ENCODE data around the gene DNAJC9.

The DNAJC9 gene

GRCh38 chr10:73229567-73229966, 17.5 kb downstream of the DNAJC9 start:
- CTCF ChIA-PET = no interaction called here
- no peak overlapping the region for H3K4me3 ChIP-seq (ENCODE audit: low read depth, low read length)
- no peak for DNase-seq (ENCODE audit: low read depth, low spot score)
- POLR2A ChIA-PET = no interaction called here
- TF ChIP-seq CTCF (IDR thresholded peaks at IDR 0.05; ENCODE audit: insufficient read depth, low read length, missing control alignments) = no peak

GRCh38 chr10:73228247-73228646, 18.8 kb downstream of the DNAJC9 start:
- POLR2A ChIA-PET = no interaction called here
- CTCF ChIA-PET = no interaction called here
- no peak for DNase-seq (ENCODE audit: low read depth, low spot score)
- H3K4me3 ChIP-seq (ENCODE audit: low read depth, low read length) = no peak overlapping the region
- no peak for TF ChIP-seq CTCF (IDR thresholded peaks at IDR 0.05; ENCODE audit: insufficient read depth, low read length, missing control alignments)

GRCh38 chr10:73226663-73227062, 20.4 kb downstream of the DNAJC9 start:
- POLR2A ChIA-PET = no interaction called here
- no peak for TF ChIP-seq CTCF (IDR thresholded peaks at IDR 0.05; ENCODE audit: insufficient read depth, low read length, missing control alignments)
- CTCF ChIA-PET = interaction anchor here (1.7 kb wide), 1 partner anchor 12 kb away, joined by 3 read pairs; no protein-coding TSS in a partner anchor
- DNase-seq (ENCODE audit: low read depth, low spot score) = no peak
- no peak overlapping the region for H3K4me3 ChIP-seq (ENCODE audit: low read depth, low read length)

- CTCF ChIA-PET = interaction anchor here (1.7 kb wide), 1 partner anchor 13 kb away, joined by 3 read pairs; no protein-coding TSS in a partner anchor
These were observed 21.5 kb downstream of the DNAJC9 start for GRCh38 chr10:73225518-73225917.

GRCh38 chr10:73220989-73221388, 26.1 kb downstream of the DNAJC9 start:
- POLR2A ChIA-PET = no interaction called here
- TF ChIP-seq CTCF (IDR thresholded peaks at IDR 0.05; ENCODE audit: insufficient read depth, low read length, missing control alignments) = no peak
- no peak overlapping the region for H3K4me3 ChIP-seq (ENCODE audit: low read depth, low read length)
- CTCF ChIA-PET = interaction anchor here (1.2 kb wide), 1 partner anchor 17 kb away, joined by 3 read pairs; no protein-coding TSS in a partner anchor
- no peak for DNase-seq (ENCODE audit: low read depth, low spot score)

More at GRCh38 chr10:73225518-73225917, 21.5 kb downstream of the DNAJC9 start:
- H3K4me3 ChIP-seq (ENCODE audit: low read depth, low read length) = no peak overlapping the region
- POLR2A ChIA-PET = interaction anchor here (1.8 kb wide), 1 partner anchor 21 kb away, joined by 8 read pairs; the partner anchor contains the start of gene DNAJC9
- TF ChIP-seq CTCF (IDR thresholded peaks at IDR 0.05; ENCODE audit: insufficient read depth, low read length, missing control alignments) = no peak
- no peak for DNase-seq (ENCODE audit: low read depth, low spot score)

GRCh38 chr10:73219384-73219783, 27.7 kb downstream of the DNAJC9 start:
- TF ChIP-seq CTCF (IDR thresholded peaks at IDR 0.05; ENCODE audit: insufficient read depth, low read length, missing control alignments) = no peak
- CTCF ChIA-PET = interaction anchor here (1.3 to 1.5 kb wide), 3 partner anchors 14 to 18 kb away, joined by 3 to 4 read pairs (median 3); no protein-coding TSS in a partner anchor
- H3K4me3 ChIP-seq (ENCODE audit: low read depth, low read length) = no peak overlapping the region
- POLR2A ChIA-PET = no interaction called here
- DNase-seq (ENCODE audit: low read depth, low spot score) = no peak
